Measurements from ENCODE around the gene SF1.

Gene SF1

GRCh38 chr11:64801561-64802369, 23.4 kb upstream of the SF1 start:
- CTCF ChIA-PET: no interaction called here

DNA sequence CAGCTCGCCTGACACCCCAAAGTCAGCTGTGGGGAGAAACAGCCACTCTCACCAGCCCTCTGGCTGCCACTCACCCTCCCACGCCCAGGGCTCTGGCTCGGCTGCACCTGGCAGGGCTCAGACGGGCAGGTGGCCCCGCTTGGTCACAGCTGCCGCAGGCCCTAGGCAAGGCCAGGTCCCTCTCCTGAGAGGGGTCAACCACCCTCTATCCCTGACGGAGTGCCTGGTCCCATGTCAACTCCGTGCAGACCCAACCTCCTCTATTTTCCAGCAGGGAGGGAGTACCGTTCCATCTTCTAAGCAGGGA, 22.8 kb upstream of the SF1 start:
- no peak for TF ChIP-seq ZNF384 (IDR thresholded peaks at IDR 0.05)
- no peak for TF ChIP-seq L3MBTL2 (conservative IDR thresholded peaks at IDR 0.05)
- TF ChIP-seq PKNOX1 (IDR thresholded peaks at IDR 0.05): no peak
- TF ChIP-seq FOXK2 (IDR thresholded peaks at IDR 0.05): no peak
- TF ChIP-seq FOXA1 (IDR thresholded peaks at IDR 0.05): no peak
- TF ChIP-seq BHLHE40 (IDR thresholded peaks at IDR 0.05; ENCODE audit: borderline replicate concordance): no peak
- TF ChIP-seq HDGF (IDR thresholded peaks at IDR 0.05; ENCODE audit: borderline replicate concordance): no peak
- TF ChIP-seq TARDBP (IDR thresholded peaks at IDR 0.05): no peak
- TF ChIP-seq CTBP1 (IDR thresholded peaks at IDR 0.05; ENCODE audit: borderline replicate concordance): no peak
- no peak for TF ChIP-seq ARNT (IDR thresholded peaks at IDR 0.05)
- TF ChIP-seq ELF4 (IDR thresholded peaks at IDR 0.05): no peak
- TF ChIP-seq SUZ12 (IDR thresholded peaks at IDR 0.05): no peak
- TF ChIP-seq NFRKB (IDR thresholded peaks at IDR 0.05): no peak
- TF ChIP-seq LEF1 (IDR thresholded peaks at IDR 0.05; ENCODE audit: borderline replicate concordance): no peak
- no peak for TF ChIP-seq FOXM1 (IDR thresholded peaks at IDR 0.05; ENCODE audit: borderline replicate concordance)
- TF ChIP-seq SP1 (IDR thresholded peaks at IDR 0.05): no peak
- DNase-seq (ENCODE audit: extremely low spot score): no peak
- ChIA-PET POLR2A (interaction anchor here (2.5 kb wide), 1 partner anchor 22 kb away, joined by 17 read pairs; the partner anchor contains the start of gene SF1), CTCF (no interaction called here)

More at GRCh38 chr11:64801561-64802369, 23.4 kb upstream of the SF1 start:
- no peak for TF ChIP-seq TARDBP (IDR thresholded peaks at IDR 0.05)
- TF ChIP-seq HDGF (IDR thresholded peaks at IDR 0.05; ENCODE audit: borderline replicate concordance): no peak
- POLR2A ChIA-PET: interaction anchor here (1.8 to 2.5 kb wide), 2 partner anchors 23 kb away, joined by 6 to 17 read pairs; partner anchors contain the start of gene SF1
- no peak for DNase-seq (ENCODE audit: extremely low spot score)

DNA sequence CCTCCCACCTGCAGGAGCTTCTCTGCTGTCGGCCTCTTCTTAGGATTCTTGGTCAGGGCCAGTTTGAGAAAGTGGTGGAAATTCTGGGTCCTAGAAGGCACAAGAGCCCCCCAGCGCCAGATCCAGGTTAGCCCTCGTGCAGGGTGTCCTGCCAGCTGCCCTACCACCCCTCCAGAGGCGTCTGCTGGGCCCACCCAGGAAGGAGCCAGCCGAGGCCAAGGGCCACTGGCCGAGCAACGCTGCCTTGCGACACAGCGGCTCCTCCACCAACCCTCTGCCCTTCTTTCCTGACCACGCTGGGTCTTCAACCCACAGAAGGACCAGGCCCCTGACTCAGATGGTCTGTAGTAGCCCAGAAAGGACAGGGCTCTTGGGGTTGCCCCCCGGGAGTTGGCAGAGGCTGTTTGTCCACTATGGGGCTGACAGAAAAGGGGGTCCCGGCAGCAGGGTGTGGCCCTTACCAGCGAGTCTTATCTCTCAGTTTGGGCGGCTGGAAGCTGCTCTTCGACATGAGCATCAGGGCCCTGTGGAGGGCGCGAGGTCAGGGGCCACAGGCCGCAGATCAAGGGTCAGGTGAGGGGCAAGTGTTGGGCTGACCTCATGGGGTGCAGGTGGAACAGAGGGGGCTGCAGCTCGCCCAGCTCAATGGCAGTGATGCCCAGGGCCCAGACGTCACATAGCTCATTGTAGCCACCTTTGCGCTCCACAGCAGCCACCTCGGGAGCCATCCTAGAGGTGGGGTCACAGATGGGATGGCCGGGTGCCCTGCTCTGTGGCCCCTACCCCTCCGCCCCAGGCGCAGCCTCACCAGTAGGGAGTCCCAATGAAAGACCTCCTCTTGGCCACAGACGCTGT, 22.2 kb upstream of the SF1 start:
- CTCF ChIA-PET: no interaction called here
- no peak for DNase-seq (ENCODE audit: extremely low spot score)
- POLR2A ChIA-PET: interaction anchor here (0.9 to 2.5 kb wide), 2 partner anchors 10 to 22 kb away, joined by 3 to 17 read pairs; partner anchors contain the start of genes MEN1 and SF1
- TF ChIP-seq NFRKB (IDR thresholded peaks at IDR 0.05) (no peak), FOXK2 (IDR thresholded peaks at IDR 0.05) (no peak), PKNOX1 (IDR thresholded peaks at IDR 0.05) (no peak), FOXM1 (IDR thresholded peaks at IDR 0.05; ENCODE audit: borderline replicate concordance) (no peak), ZNF384 (IDR thresholded peaks at IDR 0.05) (no peak), HDGF (IDR thresholded peaks at IDR 0.05; ENCODE audit: borderline replicate concordance) (no peak), ARNT (IDR thresholded peaks at IDR 0.05) (no peak), TARDBP (IDR thresholded peaks at IDR 0.05) (no peak), LEF1 (IDR thresholded peaks at IDR 0.05; ENCODE audit: borderline replicate concordance) (no peak), FOXA1 (IDR thresholded peaks at IDR 0.05) (no peak), L3MBTL2 (conservative IDR thresholded peaks at IDR 0.05) (no peak), SUZ12 (IDR thresholded peaks at IDR 0.05) (no peak), ELF4 (IDR thresholded peaks at IDR 0.05) (no peak), BHLHE40 (IDR thresholded peaks at IDR 0.05; ENCODE audit: borderline replicate concordance) (no peak), SP1 (IDR thresholded peaks at IDR 0.05) (no peak), CTBP1 (IDR thresholded peaks at IDR 0.05; ENCODE audit: borderline replicate concordance) (no peak)

GRCh38 chr11:64799623-64800302, 21.4 kb upstream of the SF1 start:
- CTCF ChIA-PET: no interaction called here
- TF ChIP-seq FOXM1 (IDR thresholded peaks at IDR 0.05; ENCODE audit: borderline replicate concordance) (no peak), BHLHE40 (IDR thresholded peaks at IDR 0.05; ENCODE audit: borderline replicate concordance) (no peak), ZNF384 (IDR thresholded peaks at IDR 0.05) (no peak), ELF4 (IDR thresholded peaks at IDR 0.05) (no peak), CTBP1 (IDR thresholded peaks at IDR 0.05; ENCODE audit: borderline replicate concordance) (no peak), SP1 (IDR thresholded peaks at IDR 0.05) (no peak), HDGF (IDR thresholded peaks at IDR 0.05; ENCODE audit: borderline replicate concordance) (no peak), NFRKB (IDR thresholded peaks at IDR 0.05) (no peak), FOXA1 (IDR thresholded peaks at IDR 0.05) (no peak), ARNT (IDR thresholded peaks at IDR 0.05) (no peak), L3MBTL2 (conservative IDR thresholded peaks at IDR 0.05) (no peak), PKNOX1 (IDR thresholded peaks at IDR 0.05) (no peak), SUZ12 (IDR thresholded peaks at IDR 0.05) (no peak)
- POLR2A ChIA-PET: interaction anchor here (0.6 to 2.5 kb wide), 4 partner anchors 11 to 66 kb away, joined by 3 to 17 read pairs (median 3); partner anchors contain the start of genes MEN1 and SF1
- DNase-seq (ENCODE audit: extremely low spot score): no peak

DNA sequence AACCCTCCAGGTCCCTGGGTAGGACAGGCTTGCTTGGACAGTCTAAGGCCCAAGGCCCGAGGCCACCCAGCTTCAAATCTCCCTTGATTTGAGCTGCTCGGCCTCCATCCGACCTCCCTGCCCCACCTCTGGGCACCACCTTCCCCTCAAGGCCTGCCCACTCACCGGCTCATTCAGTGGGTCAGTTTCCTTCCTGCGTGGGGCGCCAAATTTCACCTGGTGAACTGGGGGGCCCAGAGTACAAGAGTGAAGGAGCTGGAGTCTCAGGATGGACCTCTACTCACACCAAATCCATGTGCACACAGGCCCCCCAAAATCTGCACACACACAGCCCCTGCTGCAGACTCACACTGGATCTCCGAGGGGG, 20.9 kb upstream of the SF1 start:
- no peak for DNase-seq (ENCODE audit: extremely low spot score)
- TF ChIP-seq SP1 (IDR thresholded peaks at IDR 0.05): no peak
- no peak for TF ChIP-seq HDGF (IDR thresholded peaks at IDR 0.05; ENCODE audit: borderline replicate concordance)
- no peak for TF ChIP-seq TARDBP (IDR thresholded peaks at IDR 0.05)
- TF ChIP-seq FOXK2 (IDR thresholded peaks at IDR 0.05): no peak
- TF ChIP-seq ARNT (IDR thresholded peaks at IDR 0.05): no peak
- TF ChIP-seq LEF1 (IDR thresholded peaks at IDR 0.05; ENCODE audit: borderline replicate concordance): no peak
- no peak for TF ChIP-seq FOXA1 (IDR thresholded peaks at IDR 0.05)
- no peak for TF ChIP-seq SUZ12 (IDR thresholded peaks at IDR 0.05)
- no peak for TF ChIP-seq FOXM1 (IDR thresholded peaks at IDR 0.05; ENCODE audit: borderline replicate concordance)
- no peak for TF ChIP-seq CTBP1 (IDR thresholded peaks at IDR 0.05; ENCODE audit: borderline replicate concordance)
- TF ChIP-seq ZNF384 (IDR thresholded peaks at IDR 0.05): no peak
- no peak for TF ChIP-seq BHLHE40 (IDR thresholded peaks at IDR 0.05; ENCODE audit: borderline replicate concordance)
- TF ChIP-seq PKNOX1 (IDR thresholded peaks at IDR 0.05): no peak
- no peak for TF ChIP-seq L3MBTL2 (conservative IDR thresholded peaks at IDR 0.05)
- TF ChIP-seq ELF4 (IDR thresholded peaks at IDR 0.05): no peak
- CTCF ChIA-PET: no interaction called here
- POLR2A ChIA-PET: interaction anchor here (0.6 to 2.5 kb wide), 3 partner anchors 20 to 66 kb away, joined by 3 to 17 read pairs (median 3); partner anchors contain the start of gene SF1
